H1 (cell line): Measurements from ENCODE around the gene SRSF9. TPM values are rescaled to one million over a fixed set of nuclear protein-coding genes. Genes with fewer than 3 reads are reported as not detected.

Experiments used
- BACH1 ChIP-seq: IDR thresholded peaks from 2 replicates; pipeline ENCODE4 v1.6.1; 2012; ENCODE audit warnings: low read length, improper control_type of control experiment
- CBX5 ChIP-seq: fragments of 300-800, 300-1000 bp; sonication (generic); IDR thresholded peaks from 2 replicates; pipeline ENCODE4 v1.7.1; 2016; ENCODE audit warnings: antibody characterized with exemption, low read length, low read depth
- CHD7 ChIP-seq: fragments of 300-600 bp; sonication (generic); IDR thresholded peaks from 2 replicates; pipeline ENCODE4 v1.7.1; 2012; ENCODE audit warnings: low read length, moderate library complexity, mild to moderate bottlenecking, inconsistent platforms; ENCODE audit not compliant: insufficient replicate concordance
- JUND ChIP-seq: IDR thresholded peaks from 2 replicates; pipeline ENCODE4 v1.6.1; 2011; ENCODE audit warnings: mild to moderate bottlenecking, improper control_type of control experiment, low read length
- POLR2A ChIP-seq, 2 experiments: IDR thresholded peaks; 1 replicate in 1 of 2; 2 replicates in 1 of 2; pipeline ENCODE4 v1.6.1; 2011; ENCODE audit warnings: low read depth in 2 of 2, low read length in 2 of 2, mild to moderate bottlenecking in 2 of 2; ENCODE audit errors: control extremely low read depth in 1 of 2
- SIRT6 ChIP-seq: IDR thresholded peaks from one replicate; pipeline ENCODE4 v1.7.1; 2012; ENCODE audit warnings: low read length, inconsistent platforms
- TEAD4 ChIP-seq: IDR thresholded peaks from 2 replicates; pipeline ENCODE4 v1.6.1; 2012; ENCODE audit warnings: low read depth, low read length, inconsistent platforms, mixed read lengths
- polyA plus RNA-seq, 7 experiments: library from polyadenylated mRNA; depleted of rRNA in 3 of 7; stranded (reverse) in 5 of 7; unstranded in 2 of 7; fragments of >200 nt in 5 of 7; fragments of 200-250 nt in 2 of 7; gene quantifications; 1 replicate in 5 of 7; 2 replicates in 1 of 7; 4 replicates in 1 of 7; pipeline versions ENCODE4 v1.2.1 to v1.2.3, GENCODE V29; 2011 to 2013; ENCODE audit warnings: missing spikeins in 2 of 7, mixed read lengths in 2 of 7
- total RNA-seq: library from RNA; stranded (reverse); fragmentation: NEBNext Ultra II Directional; extraction: Animal tissue kit (Norgen Biotek cat#: 25700); gene quantifications from 2 replicates; pipeline ENCODE4 v1.2.1, GENCODE V29; 2021
- TF ChIP-seq, protein P1 (sequence below): IDR thresholded peaks from 2 replicates; pipeline ENCODE4 v1.6.1; 2012; ENCODE audit warnings: low read length, inconsistent platforms

The SRSF9 gene
- total and polyA plus RNA-seq, 2 of the 8 experiments (the other 6 are each of a cell fraction or from before 2014, with no cell fraction given) = 172 to 304 TPM

DNA sequence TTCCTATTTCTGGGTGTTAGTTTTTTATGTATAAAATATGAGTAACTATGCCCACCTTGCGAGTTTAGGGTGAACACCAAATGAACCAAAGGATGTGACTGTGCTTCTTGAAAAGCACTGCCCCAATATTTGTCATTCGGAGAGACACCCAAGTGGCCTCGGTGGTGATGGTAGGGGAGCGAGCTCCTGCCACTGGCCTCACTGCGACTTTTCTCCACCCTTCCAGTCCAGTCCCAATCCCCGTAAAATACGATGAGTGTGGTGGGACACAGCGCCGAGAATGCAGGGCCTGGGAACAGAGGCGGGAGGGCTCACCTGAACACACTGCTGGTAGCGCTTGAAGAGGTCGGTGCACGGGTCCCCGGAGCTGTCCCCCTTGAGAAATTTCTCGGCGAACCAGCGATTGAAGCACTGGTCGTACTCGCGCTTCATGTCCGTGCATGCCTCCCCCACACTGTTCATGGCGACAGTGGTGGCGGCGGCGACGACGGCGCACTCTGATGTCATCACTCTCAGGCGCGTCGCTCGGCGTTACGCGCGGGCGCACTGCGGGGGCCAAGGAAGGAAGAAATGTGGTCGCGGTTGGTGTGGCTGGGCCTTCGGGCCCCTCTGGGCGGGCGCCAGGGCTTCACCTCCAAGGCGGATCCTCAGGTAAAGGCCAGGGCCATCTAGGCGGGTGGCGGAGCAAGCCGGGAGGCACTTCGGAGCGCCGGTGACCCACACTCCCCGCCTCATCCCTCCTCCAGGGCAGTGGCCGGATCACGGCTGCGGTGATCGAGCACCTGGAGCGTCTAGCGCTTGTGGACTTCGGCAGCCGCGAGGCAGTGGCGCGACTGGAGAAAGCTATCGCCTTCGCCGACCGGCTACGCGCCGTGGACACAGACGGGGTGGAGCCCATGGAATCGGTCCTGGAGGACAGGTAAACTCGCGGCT lies 23.4 kb downstream of the SRSF9 start, which contains the start of the genes GATC and TRIAP1 (continued):
- TF ChIP-seq CHD7 (no peak), SIRT6 (no peak), BACH1 (no peak; the same call in 1 of the 2 replicates), TEAD4 (peak; percentile 66; the same call in 1 of the 2 replicates), CBX5 (no peak), POLR2A (IDR thresholded peaks at IDR 0.05; ENCODE audit: control extremely low read depth in 1 of 2, low read depth in 2 of 2, low read length in 2 of 2) (peak; percentile 89 to 96), JUND (peak; percentile 73; the same call in 1 of the 2 replicates)
- TF ChIP-seq, protein P1, sequence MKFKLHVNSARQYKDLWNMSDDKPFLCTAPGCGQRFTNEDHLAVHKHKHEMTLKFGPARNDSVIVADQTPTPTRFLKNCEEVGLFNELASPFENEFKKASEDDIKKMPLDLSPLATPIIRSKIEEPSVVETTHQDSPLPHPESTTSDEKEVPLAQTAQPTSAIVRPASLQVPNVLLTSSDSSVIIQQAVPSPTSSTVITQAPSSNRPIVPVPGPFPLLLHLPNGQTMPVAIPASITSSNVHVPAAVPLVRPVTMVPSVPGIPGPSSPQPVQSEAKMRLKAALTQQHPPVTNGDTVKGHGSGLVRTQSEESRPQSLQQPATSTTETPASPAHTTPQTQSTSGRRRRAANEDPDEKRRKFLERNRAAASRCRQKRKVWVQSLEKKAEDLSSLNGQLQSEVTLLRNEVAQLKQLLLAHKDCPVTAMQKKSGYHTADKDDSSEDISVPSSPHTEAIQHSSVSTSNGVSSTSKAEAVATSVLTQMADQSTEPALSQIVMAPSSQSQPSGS = peak; percentile 59; the same call in 1 of the 2 replicates
